HL-60/S4 treated with retinoic acid at 250 ng/mL for 4 days and 3 days (cell line): ENCODE data around the gene FOXM1.

ENCODE experiments used
- in situ Hi-C: fragments of 300-500 bp; cut with MboI; formaldehyde crosslinking; loops from 2 replicates; pipeline ENCODE4 v1.7.0; 2022; ENCODE audit warnings: low sequenced_read_pairs

FOXM1 gene, protein sequence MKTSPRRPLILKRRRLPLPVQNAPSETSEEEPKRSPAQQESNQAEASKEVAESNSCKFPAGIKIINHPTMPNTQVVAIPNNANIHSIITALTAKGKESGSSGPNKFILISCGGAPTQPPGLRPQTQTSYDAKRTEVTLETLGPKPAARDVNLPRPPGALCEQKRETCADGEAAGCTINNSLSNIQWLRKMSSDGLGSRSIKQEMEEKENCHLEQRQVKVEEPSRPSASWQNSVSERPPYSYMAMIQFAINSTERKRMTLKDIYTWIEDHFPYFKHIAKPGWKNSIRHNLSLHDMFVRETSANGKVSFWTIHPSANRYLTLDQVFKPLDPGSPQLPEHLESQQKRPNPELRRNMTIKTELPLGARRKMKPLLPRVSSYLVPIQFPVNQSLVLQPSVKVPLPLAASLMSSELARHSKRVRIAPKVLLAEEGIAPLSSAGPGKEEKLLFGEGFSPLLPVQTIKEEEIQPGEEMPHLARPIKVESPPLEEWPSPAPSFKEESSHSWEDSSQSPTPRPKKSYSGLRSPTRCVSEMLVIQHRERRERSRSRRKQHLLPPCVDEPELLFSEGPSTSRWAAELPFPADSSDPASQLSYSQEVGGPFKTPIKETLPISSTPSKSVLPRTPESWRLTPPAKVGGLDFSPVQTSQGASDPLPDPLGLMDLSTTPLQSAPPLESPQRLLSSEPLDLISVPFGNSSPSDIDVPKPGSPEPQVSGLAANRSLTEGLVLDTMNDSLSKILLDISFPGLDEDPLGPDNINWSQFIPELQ

DNA sequence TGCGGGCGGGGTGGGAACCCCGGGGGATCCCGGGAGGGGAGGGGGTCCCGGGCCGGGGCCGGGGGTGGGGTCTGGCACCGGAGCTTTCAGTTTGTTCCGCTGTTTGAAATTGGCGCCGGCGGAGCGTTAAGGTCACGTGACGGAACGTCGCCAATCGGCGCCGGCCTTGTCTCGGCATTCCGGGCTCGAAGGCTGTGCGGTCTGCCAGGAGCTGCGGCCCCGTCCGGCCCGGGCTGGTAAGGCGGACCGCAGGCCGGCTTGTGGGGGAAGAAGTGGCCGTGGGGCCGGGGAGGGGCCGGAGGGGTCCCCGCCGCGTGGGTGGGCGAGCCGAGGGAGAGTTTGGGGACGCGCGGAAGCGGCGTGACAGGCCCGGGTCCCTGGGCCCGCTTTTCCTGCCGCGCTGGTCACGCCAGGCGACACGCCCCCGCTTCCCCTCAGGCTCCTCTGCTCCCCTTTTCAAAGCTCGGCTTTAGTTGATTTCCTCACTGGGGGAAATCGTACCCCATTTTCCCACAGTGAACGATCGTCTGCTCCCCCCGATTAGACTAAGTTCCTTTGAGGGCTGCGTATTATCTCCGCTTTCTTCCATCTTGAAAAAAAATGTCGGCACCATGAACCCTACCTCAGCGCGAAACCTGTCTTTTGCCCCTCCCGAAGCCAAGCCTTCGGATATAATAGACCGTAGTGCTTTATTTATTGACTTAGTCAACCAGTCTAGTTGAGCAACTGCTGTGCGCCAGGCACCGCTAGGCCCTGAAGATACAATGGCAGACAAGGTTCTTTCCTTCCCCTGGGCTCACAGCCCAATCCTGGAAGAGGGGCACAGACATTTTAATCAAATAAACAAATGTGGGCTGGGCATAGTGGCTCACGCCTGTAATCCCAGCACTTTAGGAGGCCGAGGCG lies at the start of gene FOXM1, which contains the start of gene RHNO1:
Gene FOXM1 (minus strand): TSS at position 128 of the 906 bp plus-strand sequence. CDS start 2,696 bp downstream, outside the sequence.
Gene RHNO1 (plus strand): TSS at position 177 of the 906 bp plus-strand sequence. CDS start 8,144 bp downstream, outside the sequence.
- in situ Hi-C loops: no loop called here

DNA sequence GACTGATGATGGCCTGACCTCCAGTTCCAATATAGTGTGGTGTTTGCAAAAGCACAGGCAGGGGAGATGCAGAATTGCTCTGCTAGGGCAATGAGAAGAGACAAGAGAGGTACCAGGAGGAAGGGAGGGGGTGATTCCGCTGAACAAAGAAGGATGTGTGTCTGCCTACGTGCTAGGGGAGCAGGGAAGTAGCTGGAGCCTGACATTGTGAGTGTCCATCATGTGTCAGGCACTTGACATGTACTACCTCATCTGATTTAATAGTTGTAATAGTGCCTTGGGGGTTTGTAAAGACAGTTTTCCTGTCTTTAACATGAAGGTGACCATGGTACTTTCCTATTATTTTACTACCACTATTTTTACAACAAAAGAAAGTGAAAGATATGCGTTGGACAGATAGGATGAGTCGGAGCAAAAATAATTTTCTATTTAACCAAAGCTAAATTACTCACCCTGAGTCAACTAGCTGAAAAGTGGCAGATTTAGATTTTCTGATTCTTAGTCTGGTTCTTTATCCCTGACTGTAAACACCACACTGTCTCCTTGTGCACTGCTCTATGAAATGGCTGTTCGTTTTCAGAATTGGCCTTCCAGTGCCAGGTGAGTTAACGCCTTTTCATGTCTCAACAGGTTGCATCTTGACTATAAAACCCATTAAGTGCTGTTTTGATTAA lies 48.5 kb upstream of the FOXM1 start:
- in situ Hi-C loops: no loop called here

DNA sequence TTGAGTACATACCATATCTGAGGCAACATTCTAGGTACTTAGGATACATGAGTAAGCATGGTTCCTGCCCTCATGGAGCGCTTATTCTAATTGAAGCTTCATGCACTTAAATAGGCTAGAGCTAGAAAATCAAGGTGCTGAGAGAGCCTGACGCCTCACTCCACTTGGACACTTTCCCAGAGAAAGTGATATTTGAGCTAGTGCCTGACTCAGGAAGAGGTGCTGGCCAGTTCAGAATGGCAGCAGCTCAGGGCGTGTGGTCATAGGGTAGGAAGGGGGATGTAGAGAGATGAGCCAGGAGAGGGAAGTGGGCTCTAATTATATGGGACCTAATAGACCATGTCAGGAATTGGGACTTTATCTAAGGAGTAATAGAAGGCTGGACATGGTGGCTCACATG lies 47.0 kb upstream of the FOXM1 start:
- in situ Hi-C loops: no loop called here

DNA sequence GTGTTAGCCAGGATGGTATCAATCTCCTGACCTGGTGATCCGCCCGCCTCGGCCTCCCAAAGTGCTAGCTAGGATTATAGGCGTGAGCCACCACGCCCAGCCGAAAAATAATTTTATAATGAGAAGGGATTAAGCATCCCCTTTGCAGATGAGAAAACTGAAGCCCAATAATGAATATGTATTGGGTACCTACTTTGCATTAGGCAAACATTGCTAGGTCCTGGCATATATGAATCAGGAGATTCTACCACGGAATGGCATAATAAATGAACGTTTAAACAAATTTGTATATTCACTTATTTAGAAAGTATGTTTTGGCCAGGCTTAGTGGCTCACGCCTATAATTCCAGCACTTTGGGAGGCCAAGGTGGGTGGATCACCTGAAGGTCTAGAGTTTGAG lies 46.1 kb upstream of the FOXM1 start:
- in situ Hi-C loops: no loop called here

DNA sequence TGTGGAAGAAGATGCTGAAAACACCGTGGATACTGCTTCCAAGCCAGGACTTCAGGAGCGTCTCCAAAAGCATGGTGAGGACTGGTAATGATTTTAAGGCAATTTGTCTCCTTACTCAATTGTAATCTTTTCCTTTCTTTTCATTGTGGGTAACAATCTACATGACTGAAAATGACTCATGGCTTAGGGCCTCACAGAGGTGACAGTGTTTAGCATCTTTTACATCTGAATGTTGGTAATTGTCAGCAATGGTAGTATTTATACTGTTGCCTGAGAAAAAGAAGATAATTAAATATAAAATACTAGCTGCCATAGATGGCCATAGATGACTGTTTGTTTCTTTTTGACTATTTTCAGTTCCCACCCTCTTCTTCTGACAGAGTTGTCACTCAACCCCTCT lies 45.4 kb upstream of the FOXM1 start:
- in situ Hi-C loops: no loop called here

DNA sequence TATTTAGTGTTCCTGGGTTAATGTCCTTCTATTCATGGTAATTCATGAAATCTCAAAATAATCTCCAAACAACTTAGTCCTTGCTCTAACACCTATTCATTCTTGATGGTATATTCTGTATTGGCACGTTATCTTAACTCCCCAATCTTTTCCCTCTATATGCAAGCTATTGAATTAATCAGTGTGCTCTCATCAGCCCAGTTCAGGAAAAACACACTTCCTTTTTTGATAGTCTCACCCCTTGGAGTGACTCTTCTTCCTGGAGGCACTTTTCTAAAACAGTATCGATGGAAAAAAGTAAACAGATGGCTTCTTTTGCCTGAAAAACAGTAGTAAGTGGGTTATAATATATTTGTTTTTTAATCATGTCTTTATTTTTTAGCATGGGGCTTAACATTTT lies 42.3 kb upstream of the FOXM1 start:
- in situ Hi-C loops: no loop called here

DNA sequence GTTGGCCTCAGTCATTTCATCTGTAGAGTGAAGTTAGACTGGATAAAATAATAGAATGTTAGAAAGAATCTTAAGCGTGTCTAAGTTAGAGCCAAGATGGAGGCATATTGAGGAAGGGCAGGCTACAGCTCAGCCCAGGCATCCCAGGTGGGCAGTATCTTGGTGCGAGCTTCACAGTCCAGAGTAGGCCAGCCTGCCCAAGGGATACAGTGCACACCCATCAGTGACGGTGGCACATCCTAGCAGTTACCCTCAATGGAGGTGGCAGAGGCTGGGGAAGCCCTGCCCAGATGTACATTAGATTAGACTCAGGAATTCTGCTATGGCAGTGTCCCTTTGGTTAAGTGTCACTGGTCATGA lies 35.2 kb upstream of the FOXM1 start:
- in situ Hi-C loops: no loop called here

DNA sequence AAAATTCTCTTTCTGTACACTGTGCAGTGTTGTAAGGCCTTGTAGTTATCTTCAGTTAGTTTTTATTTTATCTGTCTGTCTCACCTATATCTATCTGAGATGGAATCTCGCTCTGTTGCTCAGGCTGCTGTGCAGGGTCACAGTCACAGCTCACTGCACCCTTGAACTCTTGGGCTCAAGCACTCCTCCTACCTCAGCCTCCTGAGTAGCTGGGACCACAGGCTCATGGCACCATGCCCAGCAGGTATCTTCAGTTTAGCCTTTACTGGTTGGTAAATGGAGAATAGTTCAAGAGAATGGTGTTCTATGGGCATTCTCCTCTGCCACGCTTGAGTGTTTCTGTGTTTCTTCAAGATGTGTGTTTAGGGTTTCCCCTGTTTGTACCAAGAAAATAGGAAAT lies 27.3 kb upstream of the FOXM1 start:
- in situ Hi-C loops: no loop called here

DNA sequence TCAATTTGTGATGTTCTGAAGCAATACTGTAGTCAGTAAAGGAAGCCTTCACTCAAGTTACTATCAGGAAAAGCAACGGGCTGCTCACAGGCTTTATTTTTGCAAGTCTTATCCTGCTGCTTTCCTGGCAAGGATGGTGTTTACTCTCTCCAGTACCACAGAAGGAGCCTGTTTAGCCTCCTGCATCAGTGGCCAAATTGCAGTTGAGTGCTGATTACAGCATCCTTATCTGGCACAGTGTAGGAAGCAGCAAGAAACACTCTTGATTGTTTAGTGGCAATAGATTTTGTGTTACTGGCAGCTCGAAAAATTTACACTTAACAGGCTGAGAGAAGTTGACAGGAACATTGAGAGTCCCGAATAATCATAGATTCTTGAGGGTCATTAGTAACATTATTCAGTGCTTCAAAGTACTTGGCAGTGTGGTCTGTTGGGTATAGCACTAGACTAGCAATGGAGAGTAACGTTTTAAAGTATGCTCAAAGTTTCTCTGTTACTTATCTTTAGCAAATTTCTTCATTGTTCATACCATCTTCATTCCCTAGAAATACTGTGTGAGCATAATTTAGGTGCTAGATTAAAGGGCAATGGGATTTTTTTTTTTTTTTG lies 25.4 kb upstream of the FOXM1 start:
- in situ Hi-C loops: no loop called here

DNA sequence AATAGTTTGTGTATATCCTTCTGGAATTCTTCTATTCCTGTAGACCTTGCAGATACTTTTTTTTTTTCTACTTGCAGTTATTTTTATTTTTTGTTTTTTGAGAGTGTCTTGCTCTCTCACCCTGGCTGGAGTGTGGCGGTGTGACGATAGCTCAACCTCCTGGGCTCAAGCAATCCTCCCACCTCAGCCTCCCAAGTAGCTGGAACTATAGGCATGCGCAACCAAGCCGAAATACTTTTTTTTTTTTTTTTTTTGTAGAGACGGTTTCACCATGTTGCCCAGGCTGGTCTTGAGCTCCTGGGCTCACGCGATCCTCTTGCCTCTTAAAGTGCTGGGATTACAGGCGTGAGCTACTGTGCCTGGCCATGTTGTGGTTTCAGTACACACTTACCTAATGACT lies 23.7 kb upstream of the FOXM1 start:
- in situ Hi-C loops: no loop called here

DNA sequence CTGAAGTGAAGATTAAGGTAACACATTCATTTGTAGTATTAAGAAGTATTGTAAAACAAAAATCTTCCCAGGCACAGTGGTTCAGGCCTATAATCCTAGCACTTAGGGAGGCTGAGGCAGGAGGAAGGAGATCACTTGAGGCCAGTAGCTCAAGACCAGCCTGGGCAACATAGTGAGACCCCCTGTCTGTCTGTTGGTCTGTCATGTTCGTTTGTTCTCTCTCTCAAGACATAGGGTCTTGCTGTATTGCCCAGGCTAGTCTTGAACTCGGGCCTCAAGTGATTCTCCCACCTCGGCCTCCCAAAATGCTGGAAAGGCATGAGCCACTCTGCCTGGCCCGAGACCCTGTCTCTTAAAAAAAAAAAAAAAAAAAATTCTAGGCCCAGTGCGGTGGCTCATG lies 20.4 kb upstream of the FOXM1 start:
- in situ Hi-C loops: no loop called here

DNA sequence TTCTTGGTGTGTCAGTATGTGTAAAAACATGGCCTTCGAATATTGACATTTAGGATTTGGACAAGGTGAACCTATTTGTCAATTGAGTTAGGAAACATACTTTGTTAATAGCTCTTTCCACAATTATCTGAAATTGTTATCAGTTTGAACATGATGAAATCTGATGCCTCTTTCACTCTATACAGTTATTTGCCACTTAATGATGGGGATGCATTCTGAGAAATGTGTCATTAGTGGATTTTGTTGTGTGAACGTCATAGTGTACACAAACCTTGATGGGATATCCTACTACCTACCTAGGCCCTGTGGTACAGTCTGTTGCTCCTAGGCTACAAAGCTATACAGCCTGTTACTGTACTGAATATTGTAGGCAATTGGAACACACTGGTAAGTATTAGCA lies 18.5 kb upstream of the FOXM1 start:
- in situ Hi-C loops: no loop called here

DNA sequence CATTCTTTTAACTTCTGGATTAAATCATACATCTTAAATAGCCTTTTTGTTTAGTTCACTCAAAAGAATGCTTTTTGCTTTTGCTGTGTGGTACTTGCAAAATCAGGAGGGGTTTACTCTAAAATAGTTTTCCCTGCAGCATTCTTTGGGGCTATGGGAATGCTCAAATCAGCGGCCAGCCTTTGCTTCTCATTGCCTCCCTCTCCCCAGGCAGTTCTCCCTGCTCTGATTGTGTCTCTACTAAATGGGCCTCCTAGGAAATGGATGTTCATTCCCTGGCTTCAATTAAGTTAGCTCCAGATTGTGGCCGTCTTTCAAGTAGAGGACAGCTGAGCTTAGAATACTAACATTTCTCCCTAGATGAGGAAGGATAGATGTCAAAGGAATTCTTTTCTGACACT lies 18.1 kb upstream of the FOXM1 start:
- in situ Hi-C loops: no loop called here

DNA sequence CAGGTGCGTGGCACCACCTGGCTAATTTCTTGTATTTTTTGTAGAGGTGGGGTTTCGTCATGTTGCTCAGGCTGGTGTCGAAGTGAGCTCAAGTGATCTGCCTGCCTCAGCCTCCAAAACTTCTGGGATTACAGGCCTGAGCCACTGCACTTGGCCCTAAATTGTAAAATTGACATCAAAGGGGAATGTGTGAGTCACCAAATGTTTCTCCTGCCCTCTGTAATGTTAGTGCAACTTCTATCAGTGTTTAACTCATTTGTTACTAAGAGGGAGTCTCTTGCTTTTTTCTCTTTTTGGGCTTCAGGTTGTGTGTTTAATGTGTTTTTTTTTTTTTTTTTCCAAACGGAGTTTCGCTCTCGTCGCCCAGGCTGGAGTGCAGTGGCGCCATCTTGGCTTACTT lies 16.0 kb upstream of the FOXM1 start:
- in situ Hi-C loops: no loop called here

DNA sequence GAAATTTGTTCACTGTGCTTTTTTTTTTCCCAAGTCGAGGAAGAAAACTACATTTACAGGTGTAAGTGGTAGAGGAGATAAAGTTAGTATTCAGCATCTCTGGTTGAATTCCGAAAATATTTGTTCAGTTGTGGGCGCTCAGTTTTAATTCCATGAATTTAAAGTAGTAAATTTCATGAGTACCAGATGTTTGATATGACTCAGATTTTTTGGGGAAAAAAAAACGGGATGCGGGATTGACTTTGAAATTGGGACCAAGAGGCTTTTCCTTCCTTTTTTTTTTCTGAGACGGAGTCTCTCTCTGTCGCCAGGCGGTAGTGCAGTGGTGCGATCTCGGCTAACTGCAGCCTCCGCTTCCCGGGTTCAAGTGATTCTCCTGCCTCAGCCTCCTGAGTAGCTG lies 15.3 kb upstream of the FOXM1 start:
- in situ Hi-C loops: no loop called here

DNA sequence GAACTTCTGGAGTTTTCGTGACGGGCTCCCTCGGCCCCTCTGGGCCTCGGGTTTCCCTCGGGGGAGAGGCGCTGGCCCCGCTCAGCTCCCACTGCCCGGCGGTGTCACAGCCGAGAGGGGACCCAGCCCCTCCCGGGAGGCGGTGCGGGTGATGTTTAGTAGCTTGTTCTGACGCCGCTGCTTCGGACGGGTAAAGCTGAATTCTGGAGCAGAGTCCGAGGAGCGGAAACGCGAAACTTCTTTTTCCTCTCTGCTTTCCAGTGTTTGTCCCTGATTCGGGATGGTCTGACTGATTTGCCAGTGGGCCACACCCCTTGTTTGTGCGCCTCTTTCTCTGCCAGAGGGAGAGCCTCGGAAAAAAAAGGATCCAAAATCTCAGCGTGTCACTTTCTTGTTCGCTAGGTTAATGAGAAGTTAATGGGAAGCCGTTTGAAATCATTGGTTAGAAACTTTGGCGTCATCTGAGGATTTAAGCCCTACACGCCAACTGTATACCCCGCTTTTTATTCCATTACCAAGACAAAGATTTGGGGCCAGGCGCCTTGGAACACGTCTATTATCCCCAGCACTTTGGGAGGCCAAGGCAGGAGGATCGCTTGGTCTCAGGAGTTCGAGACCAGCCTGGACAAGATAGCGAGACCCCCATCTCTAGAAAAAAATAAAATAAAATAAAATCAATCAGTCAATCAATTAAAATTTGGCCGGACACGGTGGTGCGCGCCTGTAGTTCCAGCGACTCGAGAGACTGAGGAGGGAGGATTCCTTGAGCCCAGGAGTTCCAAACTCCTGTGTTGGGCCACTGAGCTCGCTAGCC lies 14.5 kb upstream of the FOXM1 start:
- in situ Hi-C loops: no loop called here

DNA sequence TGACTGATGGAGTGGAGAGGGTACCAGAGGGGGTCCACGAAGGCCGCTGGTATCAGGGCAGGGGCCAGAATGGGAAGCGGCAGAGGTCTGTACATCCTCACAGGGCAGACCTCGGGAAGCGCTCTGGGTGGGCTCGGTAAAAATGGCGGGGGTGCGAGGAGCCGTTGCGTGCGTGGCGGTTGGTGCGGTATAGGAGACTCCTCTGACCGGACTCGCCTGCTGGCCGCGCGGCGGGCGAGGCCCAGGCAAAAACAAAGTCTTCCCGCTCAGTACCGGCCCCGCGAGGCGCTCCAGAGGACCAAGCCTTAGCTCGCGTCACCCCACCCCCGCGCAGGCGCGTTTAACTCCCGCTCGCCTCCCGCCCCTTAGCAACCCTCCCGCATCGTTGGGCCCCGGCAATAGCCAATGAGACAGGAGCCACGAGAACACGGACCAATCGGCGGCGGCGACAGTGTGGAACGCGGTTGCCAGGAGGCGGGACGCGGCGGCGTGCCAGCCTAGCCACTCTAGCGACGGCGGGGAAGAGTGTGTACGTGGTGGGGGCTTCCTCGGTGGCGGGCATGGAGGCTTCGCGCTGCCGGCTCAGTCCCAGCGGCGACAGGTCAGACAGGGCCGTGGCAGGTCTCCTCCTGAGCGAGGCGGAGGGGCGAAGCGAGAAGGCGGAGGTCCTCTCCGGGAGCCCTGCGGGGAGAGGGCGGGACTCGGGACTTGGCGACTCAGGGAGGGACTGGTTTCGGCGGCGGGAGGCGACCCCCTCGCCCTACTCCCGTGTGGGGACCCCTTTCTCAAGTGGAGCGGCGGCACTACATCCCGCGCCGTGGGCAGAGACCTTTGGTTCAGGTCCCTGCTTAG lies 13.6 kb upstream of the FOXM1 start, which contains the start of gene TULP3:
Gene TULP3 (plus strand): TSS at position 504 of the 852 bp plus-strand sequence. CDS start 57 bp downstream, at position 561.
- in situ Hi-C loops: no loop called here

DNA sequence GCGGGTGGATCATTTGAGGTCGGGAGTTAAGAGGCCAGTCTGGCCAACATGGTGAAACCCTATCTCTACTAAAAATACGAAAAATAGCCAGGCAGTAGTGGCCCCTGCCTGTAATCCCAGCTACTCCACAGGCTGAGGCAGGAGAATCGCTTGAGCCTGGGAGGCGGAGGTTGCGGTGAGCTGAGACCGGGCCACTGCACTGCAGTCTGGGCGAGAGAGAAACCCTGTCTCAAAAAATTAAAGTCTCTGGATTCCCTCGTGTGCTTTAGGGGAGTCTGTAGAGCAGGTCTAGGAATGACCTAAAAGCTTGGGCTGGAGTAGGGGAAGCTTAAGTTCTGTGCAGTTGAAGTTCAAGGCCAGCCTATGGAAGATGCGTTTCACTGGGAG lies 13.0 kb upstream of the FOXM1 start:
- in situ Hi-C loops: no loop called here
